GM12878 (cell line): ENCODE measurements around the gene NCS1. TPM values are rescaled to one million over a fixed set of nuclear protein-coding genes. Genes with fewer than 3 reads are reported as not detected.

Experiments
- ATAC-seq: fragments of 200-7000 bp; cut with Tn5 transposase; 3 replicates; pipeline ENCODE4 v1.9.1; 2020; ENCODE audit warnings: mild to moderate bottlenecking, moderate library complexity
- BruUV-seq: library from RNA; stranded (reverse); fragments of 400-500 nt; replicated peaks from 2 replicates; lab custom pipeline; 2021; lab: Mats Ljungman, UMichigan
- CTCF ChIA-PET: fragments of 300-600 bp; sonication (Branson Sonifier 250); formaldehyde crosslinking; extraction: SDS; loops from one replicate; lab custom pipeline; 2021; ENCODE audit warnings: inconsistent platforms; lab: Yijun Ruan, JAX
- POLR2A ChIA-PET: fragments of 350-600 bp; formaldehyde crosslinking; extraction: SDS; loops from one replicate; lab custom pipeline; 2021; ENCODE audit warnings: inconsistent platforms; lab: Charles Lee
- RAD21 ChIA-PET: fragments of 300-600 bp; sonication (Branson Sonifier 250); formaldehyde crosslinking; loops from one replicate; lab custom pipeline; 2023; ENCODE audit warnings: antibody characterized with exemption; ENCODE audit not compliant: unreplicated experiment; lab: Charles Lee
- SMC1A ChIA-PET: fragments of 300-600 bp; sonication (Branson Sonifier 250); formaldehyde crosslinking; loops from one replicate; lab custom pipeline; 2023; ENCODE audit not compliant: unreplicated experiment, uncharacterized antibody; lab: Charles Lee
- DNase-seq: peaks from one replicate; pipeline ENCODE4 v3.0.0-alpha.2; 2011; ENCODE audit warnings: low read depth, low spot score
- FAIRE-seq: peaks from 3 replicates; lab custom pipeline; 2011; peaks lifted over from hg19 to GRCh38; lab: Jason Lieb, UNC
- H2AFZ ChIP-seq: 2 replicates; pipeline ENCODE4 v1.6.0; 2011; ENCODE audit warnings: low read depth, low read length, control low read depth; ENCODE audit not compliant: control insufficient read depth
- H3K27ac ChIP-seq: 2 replicates; pipeline ENCODE4 v1.5.1; 2011; ENCODE audit warnings: control low read depth; ENCODE audit not compliant: control insufficient read depth, insufficient read depth
- H3K27me3 ChIP-seq, 2 experiments: replicated peaks in 1 of 2; 2 replicates each; pipeline versions ENCODE4 v1.6.0 to v1.6.1; 2011; ENCODE audit warnings: low read length in 1 of 2; ENCODE audit not compliant: control insufficient read depth in 2 of 2, insufficient read depth in 2 of 2
- H3K36me3 ChIP-seq, 2 experiments: 2 replicates each; pipeline ENCODE4 v1.5.1; 2011; ENCODE audit warnings: low read length in 1 of 2; ENCODE audit not compliant: control insufficient read depth in 2 of 2, insufficient read depth in 2 of 2
- H3K4me1 ChIP-seq: 2 replicates; pipeline ENCODE4 v1.6.1; 2011; ENCODE audit warnings: mild to moderate bottlenecking, low read length, moderate library complexity, mixed read lengths; ENCODE audit not compliant: control insufficient read depth, insufficient read depth
- H3K4me2 ChIP-seq: 2 replicates; pipeline ENCODE4 v1.6.0; 2011; ENCODE audit warnings: control low read depth; ENCODE audit not compliant: control insufficient read depth, insufficient read depth
- H3K4me3 ChIP-seq: fragments of 200-600 bp; sonication (generic); 2 replicates; pipeline ENCODE4 v1.5.1; 2016
- H3K79me2 ChIP-seq: 2 replicates; pipeline ENCODE4 v1.6.0; 2011; ENCODE audit warnings: low read length; ENCODE audit not compliant: control insufficient read depth, insufficient read depth
- H3K9ac ChIP-seq: 2 replicates; pipeline ENCODE4 v1.8.0; 2011; ENCODE audit warnings: low read length, control low read depth, mixed read lengths; ENCODE audit not compliant: control insufficient read depth, insufficient read depth
- H3K9me3 ChIP-seq: replicated peaks from 3 replicates; pipeline ENCODE4 v1.5.1; 2011; ENCODE audit warnings: mild to moderate bottlenecking, low read length; ENCODE audit not compliant: control insufficient read depth, insufficient read depth
- H4K20me1 ChIP-seq: 2 replicates; pipeline ENCODE4 v1.6.0; 2011; ENCODE audit not compliant: control insufficient read depth, insufficient read depth
- ASH2L ChIP-seq: fragments of 300-600, 200-600 bp; sonication (generic); IDR thresholded peaks from 2 replicates; pipeline ENCODE4 v1.6.1; 2017; ENCODE audit warnings: low read depth, mild to moderate bottlenecking, borderline replicate concordance
- ATF7 ChIP-seq: fragments of 450-650 bp; IDR thresholded peaks from 2 replicates; pipeline ENCODE4 v1.6.1; 2016; ENCODE audit warnings: low read depth, mild to moderate bottlenecking
- CEBPZ ChIP-seq: fragments of 150-350 bp; IDR thresholded peaks from 2 replicates; pipeline ENCODE4 v1.6.1; 2016; ENCODE audit warnings: low read depth, low read length
- MTA3 ChIP-seq: IDR thresholded peaks from 2 replicates; pipeline ENCODE4 v1.6.1; 2012; ENCODE audit warnings: low read length, inconsistent platforms, borderline replicate concordance
- POLR2AphosphoS2 ChIP-seq: IDR thresholded peaks from 2 replicates; pipeline ENCODE4 v1.6.1; 2011; ENCODE audit warnings: low read depth, mild to moderate bottlenecking, low read length, improper control_type of control experiment, moderate library complexity
- RBBP5 ChIP-seq: fragments of 200-600 bp; sonication (generic); conservative IDR thresholded peaks from 2 replicates; pipeline ENCODE4 v1.6.1; 2016
- WGBS: methylation state at CpG from one replicate; pipeline ENCODE4 v1.1.6; 2016; ENCODE audit warnings: low lambda C conversion rate; ENCODE audit not compliant: insufficient replicate concordance, insufficient coverage; ENCODE audit errors: missing lambda C conversion rate; 5-methylcytosine and 5-hydroxymethylcytosine counted together
- in situ Hi-C: fragments of 300-500 bp; cut with MboI; formaldehyde crosslinking; loops from 9 replicates; pipeline ENCODE4 v1.14.3; 2018; ENCODE audit warnings: mixed read lengths
- intact Hi-C: fragments of 100-400 bp; cut with micrococcal nuclease; formaldehyde crosslinking; loops from one replicate; pipeline ENCODE4 v1.14.2; 2022; ENCODE audit not compliant: unreplicated experiment
- polyA plus RNA-seq, 11 experiments: library from polyadenylated mRNA; depleted of rRNA in 4 of 11; unstranded in 6 of 11; stranded (reverse) in 5 of 11; fragments of >200 nt; fragmentation: Nextera tagmentation in 4 of 11; fragmentation: Illumina TruSeq in 1 of 11; extraction: Ambion mirVana in 4 of 11; extraction: Trizol in 1 of 11; gene quantifications; 1 replicate in 1 of 11; 2 replicates in 10 of 11; pipeline versions ENCODE4 v1.2.1 to v1.2.3, GENCODE V29; 2011 to 2016; ENCODE audit warnings: inconsistent platforms in 2 of 11, missing spikeins in 2 of 11, low read depth in 1 of 11
- total RNA-seq, 4 experiments: library from RNA; depleted of rRNA in 3 of 4; stranded (reverse); fragments of >200 nt in 3 of 4; fragmentation: Illumina TruSeq in 1 of 4; extraction: Trizol in 1 of 4; gene quantifications; 2 replicates each; pipeline versions ENCODE4 v1.2.1 to v1.2.3, GENCODE V29; 2013 to 2021

Gene NCS1
- total and polyA plus RNA-seq, 10 of the 15 experiments (the other 5 are each of a cell fraction or from before 2014, with no cell fraction given) = 0.04 to 0.22 (median 0.06) TPM; not detected in 4

GRCh38 chr9:130171226-130172148 lies 717 bp upstream of the NCS1 start:
- Histone ChIP-seq H3K4me1 (no peaks in the 10 kb centered on the region; the same call in 1 of the 2 replicates), H3K9me3 (no peaks in the 10 kb centered on the region), H3K4me3 (no peak overlapping the region), H3K27ac (no peak overlapping the region), H3K9ac (no peak overlapping the region), H3K36me3 (no peaks in the 10 kb centered on the region), H3K27me3 (peaks cover 7 to 8% of the 10 kb centered on the region in 2 experiments; a peak in 3 of 4 replicates), H3K4me2 (no peak overlapping the region), H2AFZ (no peak overlapping the region), H3K79me2 (no peaks in the 10 kb centered on the region), H4K20me1 (no peaks in the 10 kb centered on the region)
- ATAC-seq (peak; percentile 18; the same call in 1 of the 3 replicates), FAIRE-seq (no peak), DNase-seq (no peak)
- ChIA-PET CTCF (no interaction called here), POLR2A (interaction anchor here (0.6 kb wide), 1 partner anchor 14 kb away, joined by 3 read pairs; no protein-coding TSS in a partner anchor), RAD21 (interaction anchor here (0.6 kb wide), 1 partner anchor 104 kb away, joined by 3 read pairs; no protein-coding TSS in a partner anchor), SMC1A (no interaction called here)
- TF ChIP-seq CEBPZ = no peak
- no peak for TF ChIP-seq POLR2AphosphoS2
- TF ChIP-seq ASH2L = no peak
- TF ChIP-seq MTA3 = no peak
- TF ChIP-seq ATF7 = no peak
- no peak for TF ChIP-seq RBBP5
- in situ Hi-C loops = no loop called here
- BruUV-seq = no TSS peak
- 36% methylated on average over 43 of the region's 45 CpGs for WGBS
- intact Hi-C loops = no loop called here
